HG03469 (cell line): Measurements from ENCODE around the gene SARDH.
"Not testable (repeated sequence)": the region's sequence is repeated elsewhere in the genome, so short reads cannot be mapped to it uniquely, and the experiment has no call there.

Experiments used
- ATAC-seq: cut with Tn5 transposase; IDR thresholded peaks from one replicate; pipeline ENCODE4 v1.9.1; 2021; ENCODE audit warnings: mild to moderate bottlenecking, moderate library complexity, moderate number of reproducible peaks; ENCODE audit not compliant: unreplicated experiment

SARDH gene

DNA sequence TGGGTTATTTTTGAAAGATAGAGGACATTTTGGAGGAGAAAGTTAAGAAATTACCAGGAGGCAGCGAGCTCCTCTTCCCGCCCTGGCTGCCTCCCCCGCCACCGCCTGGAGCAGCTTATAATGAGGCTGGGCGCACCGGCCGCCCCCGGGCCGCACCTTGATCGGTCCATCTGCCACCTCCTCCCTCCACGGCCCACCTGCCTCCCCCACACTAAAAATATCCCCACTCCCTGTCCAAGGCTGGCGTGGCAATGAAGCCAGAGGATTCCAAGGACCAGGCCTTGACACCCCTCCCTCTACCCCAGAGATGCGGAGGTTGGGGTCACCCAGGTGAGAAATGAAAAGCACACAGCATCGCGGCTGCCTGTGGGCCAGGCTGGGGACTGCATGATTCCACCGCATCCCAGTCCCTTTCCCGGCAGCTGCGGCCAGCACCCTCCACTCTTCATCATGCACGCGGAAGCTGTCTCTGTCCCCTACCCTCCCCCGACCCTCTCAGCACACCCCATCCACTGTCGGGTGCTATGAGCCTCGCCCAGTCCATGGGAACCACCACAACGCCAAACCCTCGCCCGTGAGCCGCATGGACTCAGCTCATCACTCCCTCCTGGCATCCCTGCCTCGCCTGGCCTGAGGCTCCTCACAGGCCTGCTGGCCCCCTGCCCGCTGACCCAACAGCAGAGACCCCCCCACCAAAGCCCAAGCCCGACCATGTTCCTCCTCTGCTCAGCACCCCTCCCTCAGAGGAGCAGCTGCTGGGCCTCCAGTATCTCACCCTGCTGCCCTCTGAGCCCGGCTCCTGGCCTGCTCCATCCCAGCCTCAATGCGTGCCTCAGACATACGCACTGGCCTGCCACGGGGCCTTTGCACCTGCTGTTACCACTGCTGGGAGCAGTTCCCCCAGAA, 50.0 kb downstream of the SARDH start:
- no peak for ATAC-seq

DNA sequence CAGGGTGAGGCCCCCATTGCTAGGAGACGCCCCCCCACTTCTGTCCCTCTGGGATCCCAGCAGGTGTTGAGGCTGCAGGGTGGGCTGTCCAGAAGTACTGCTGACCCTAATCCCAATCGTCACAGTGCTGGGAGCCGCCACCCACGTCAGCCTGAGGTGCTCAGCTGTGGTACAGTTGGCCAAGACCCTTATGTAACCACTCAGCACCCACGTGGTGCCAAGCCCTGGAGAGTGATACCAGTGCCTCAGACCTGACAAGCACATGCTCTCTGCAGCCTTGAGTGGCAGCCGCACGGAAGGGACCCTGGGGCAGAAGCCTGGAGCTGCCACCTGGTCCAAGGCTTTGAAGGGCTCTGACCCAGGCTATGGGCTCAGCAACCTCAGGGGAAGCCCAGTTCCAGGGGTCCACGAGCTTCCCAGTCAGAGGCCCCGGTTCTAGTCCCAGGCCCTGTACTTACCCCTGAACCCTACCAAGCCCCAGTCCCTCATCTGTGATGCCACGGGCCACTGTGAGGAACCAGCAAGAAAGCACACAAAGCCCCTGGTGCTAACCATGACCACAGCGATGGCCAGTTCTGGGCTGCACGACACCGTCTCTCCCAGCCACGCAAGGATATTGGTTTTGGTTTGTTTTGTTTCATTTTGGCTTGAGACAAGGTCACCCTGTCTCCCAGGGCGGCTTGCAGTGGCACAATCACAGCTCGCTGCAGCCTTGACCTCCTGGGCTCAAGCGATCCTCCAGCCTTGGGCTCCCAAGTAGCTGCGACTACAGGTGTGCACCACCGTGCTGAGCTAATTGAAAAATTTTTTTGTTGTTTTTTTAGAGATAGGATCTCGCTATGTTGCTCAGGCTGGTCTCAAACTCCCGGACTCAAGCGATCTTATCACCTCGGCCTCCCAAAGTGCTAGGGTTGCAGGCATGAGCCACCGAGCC, 51.2 kb downstream of the SARDH start:
- no peak for ATAC-seq

DNA sequence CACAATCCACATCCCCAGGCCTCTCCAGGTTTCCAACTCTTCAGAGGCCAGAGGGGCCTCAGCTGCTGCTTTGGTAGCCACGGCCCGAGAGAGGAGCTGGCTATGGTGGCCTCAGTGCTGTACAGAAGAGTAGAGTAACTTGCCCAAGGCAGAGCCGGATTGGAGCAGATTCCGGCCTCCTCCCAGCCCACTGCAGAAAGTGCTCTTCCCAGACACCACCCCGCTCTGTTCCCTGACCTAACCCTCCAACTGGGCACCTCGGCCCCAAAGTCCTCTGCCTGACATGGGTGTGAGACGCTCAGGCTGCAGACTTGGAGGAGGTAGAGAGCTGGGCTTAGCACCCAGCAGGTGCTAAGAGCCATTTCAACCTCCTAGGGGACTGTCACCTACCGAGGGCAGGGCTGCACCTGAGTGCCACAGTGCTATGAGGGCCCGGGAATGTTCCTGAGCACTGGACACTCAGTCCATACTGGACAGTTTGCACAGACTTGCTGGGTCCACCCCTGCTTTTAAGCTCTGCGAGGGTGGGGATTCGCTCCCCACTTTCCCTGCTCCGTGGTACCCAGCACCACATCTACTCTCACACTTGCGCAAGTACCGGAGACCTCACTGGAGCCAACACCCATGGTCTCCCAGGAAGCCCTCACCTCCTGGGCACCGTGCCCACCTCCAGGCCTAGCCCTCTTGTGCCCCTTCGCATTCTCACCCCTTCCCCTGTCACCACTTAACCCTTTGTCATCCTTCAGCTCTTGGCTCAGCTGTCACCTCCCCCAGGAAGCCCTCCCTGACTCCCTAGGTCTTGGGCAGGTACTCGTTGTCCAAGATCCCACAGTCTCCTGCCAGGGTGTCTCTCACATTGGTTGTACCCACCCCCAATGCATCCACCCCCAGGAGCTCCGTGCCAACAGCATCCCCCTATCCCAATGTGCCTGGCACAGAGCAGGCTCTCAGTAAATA, 52.2 kb downstream of the SARDH start:
- ATAC-seq = no peak

DNA sequence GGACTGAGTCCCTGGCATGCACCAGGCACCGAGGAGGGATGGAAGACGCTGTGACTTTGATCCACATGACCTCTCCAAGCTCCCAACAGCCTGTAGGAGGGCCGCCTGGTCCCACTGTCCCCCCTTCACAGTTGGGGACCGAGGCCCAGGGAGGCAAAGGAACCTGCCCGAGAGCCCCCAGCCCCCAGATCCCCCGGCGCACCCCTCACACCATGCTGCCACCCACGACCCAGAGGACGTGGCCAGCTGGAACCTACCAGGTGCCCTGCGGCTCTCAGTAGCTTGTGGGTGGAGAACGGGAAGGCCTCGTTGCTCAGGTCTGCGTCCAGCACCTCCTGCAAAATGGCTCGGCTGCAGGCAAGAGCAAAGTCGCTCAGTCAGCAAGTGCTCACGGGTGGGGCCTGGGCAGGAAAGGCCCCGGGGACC, 53.2 kb downstream of the SARDH start:
- no peak for ATAC-seq

DNA sequence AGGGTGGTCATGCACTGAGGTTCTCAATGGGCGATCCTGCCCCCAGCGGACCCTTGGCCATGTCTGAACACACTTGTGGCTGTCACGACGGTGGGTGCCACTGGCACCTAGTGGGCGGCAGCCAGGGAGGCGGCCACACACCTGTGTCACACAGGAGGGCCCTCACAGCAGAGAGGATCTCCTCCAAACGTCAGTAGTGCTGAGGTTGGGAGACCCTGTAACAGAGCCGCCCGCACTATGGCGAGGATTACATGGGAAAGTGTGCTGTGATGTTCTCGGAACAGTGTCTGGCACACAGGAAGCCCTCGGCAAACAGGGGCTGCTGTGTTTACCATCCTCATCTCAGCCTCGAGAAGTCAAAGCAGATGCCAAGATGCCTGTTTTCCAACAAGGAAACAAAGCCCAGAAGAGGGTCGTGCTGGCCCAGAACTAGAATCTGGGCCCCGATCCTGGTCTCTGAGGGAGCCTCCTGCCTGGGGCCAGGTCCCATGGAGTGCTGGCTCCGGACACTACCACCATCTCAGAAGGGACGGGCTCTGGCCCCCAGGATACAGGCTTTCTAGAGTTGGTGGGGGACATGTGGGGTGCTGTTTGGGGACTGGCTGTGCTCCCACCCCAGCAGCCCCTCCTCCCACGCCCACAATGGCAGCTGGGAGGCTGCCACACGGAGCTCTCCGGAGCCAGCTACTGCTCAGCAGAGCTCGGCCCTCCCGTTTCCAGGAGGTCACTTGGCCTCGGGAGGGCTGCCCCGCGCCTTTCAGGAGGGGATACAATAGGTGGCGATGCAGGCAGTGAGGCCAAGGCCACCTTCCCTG, 53.8 kb downstream of the SARDH start:
- no peak for ATAC-seq

DNA sequence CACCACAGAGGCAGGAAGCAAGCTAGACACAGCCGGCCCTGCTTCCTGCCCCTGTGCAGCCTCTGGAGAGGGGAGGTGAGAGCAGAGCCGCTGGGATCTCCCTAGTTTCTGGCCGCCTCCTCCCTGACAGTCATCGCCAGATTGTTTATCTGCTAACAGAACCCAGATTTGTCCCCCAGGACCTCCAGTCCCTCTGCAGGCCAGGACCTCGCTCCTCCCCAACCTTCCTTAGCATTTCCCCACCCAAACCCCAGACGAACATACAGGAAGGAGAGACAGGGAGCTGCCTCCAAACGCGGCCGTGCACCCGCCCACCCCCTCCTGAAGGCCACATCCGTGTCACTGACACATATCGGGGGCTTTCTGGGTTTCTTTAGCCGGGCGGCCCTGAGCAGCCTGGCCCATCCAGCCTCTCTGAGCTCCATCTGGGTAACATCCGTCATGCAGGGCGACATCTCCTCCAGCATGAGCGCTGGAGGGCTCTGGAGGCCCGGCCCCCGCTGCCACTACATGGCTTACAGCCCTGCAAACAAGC, 54.5 kb downstream of the SARDH start:
- no peak for ATAC-seq

DNA sequence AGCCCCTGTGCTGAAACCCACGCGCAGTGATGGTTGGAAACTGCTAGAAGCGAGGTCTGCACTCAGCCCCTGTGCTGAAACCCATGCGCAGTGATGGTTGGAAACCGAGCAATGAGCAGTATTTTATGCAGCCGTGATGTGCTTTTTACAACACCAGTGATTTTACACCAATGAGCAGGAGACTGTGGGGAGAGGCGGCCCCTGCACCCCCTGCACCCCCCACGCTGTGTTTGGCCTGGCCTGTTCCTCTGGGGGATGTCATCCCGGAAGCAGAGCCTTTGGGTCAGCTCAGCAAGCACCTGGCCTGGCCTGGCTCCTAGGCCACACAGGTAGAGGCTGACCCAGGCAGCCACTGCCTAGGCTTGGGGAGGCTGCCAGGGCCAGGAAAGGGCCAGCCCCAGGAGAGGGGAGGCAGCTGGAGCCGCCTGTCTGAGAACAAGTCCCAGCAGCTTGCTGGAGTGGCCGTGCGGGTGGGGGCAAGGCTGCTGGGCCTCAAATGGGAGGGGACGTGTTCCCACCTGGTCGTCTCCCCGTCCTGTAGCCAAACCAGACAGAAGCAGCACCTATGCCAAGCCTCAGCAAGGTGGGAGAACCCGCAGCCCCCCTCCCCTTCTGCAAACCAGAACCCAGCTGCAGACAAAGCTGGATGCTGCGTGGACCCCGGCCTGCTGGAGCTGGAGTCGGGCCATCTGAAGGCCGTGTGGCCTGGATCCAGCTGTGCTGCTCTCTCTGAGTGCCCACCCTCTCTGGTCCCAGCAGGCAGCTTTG, 55.1 kb downstream of the SARDH start:
- no peak for ATAC-seq

DNA sequence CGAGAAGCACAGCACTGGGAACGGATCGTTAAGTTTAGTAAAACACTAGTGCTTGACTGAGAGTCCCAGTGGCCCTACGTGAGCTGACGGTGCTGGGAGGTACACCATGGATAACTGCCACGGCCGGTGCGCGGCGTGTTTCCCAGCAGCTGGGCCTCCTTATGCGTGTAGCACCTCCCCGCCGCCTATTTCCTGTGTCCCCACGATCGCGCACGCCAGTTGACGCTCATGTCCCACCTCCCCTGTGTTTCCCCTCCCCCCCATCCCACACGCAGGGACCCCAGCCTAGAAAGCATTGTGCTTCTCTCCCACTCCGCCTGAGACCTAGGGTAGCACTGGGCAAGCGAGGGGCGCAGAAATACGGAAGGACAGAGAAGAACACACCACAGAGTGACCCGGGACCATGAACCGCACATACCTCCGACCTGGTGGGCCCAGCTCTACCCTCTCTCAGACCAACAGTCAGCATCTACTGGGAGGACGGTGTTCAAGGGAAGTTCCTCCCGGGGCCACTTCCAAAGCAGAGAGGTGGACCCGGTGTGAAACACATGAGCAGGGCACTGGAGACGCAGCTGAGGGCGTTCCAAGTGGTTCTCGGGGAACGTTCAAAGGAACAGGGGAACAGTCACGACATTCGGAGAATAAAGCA, 56.4 kb downstream of the SARDH start:
- no peak for ATAC-seq

DNA sequence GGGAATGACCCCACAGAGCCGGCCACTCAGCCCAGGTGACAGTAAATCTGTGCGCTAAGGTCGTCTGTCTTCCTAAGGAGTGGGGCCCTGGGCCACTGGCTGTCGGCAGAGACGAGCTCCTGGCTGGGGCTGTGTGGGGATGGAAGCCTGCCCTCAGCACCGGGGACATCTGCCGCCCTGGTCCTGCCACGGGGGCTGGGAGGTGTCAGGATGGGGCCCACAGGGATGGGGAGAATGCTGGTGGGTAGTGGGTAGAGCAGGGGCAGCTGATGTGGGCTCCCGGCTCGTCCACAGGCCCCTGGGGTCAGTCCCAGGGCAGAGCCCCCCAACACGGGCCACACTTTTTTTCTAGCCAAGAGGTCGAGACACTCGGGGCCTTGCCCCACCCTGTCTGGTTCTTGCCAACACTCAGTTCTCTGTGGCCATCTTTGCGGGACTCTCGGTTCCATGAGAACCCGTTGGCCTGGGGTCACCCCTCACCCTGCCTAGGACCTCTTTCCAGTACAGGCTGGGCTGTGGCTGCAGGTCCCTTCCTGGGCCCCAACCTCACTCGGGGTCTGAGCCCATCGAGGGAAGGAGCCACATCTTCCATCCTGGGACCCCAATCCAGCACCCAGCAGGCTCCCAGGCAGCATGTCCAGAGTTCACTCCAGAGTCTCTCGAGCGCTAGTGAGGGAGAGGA, 57.0 kb downstream of the SARDH start:
- no peak for ATAC-seq

DNA sequence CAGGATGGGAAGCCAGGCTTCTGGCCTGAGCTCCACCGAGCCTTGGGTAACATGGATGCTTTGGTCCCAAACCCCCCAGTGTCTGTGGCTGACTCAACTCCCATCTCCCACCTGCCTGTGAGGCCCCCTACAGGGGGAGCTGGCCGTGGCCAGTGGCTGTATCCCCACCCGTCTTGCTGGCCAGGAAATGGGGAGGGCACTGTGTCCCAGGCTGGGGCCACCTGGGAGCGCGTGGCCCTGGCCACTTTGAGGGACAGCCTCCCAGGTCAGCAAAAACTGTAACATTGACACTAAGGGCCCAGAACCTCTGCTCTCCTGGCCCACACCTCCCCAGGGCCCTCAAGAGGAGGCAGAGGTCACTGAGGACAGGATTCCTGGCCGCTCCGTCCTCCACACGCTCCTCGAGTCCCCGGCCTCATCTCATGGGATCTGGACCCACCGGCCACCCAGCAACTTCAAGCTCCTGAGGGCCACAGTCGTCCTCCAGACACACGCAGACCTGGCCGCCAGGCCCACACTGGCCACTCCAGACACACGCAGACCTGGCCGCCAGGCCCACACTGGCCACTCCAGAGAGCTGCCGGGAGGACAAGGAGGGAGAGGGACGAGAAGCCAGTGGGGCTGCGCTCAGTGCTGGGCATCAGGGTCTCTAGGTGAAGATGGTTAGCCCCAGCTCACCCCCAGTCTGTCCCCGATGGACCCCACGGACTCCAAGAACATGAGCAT, 57.7 kb downstream of the SARDH start:
- ATAC-seq = no peak

DNA sequence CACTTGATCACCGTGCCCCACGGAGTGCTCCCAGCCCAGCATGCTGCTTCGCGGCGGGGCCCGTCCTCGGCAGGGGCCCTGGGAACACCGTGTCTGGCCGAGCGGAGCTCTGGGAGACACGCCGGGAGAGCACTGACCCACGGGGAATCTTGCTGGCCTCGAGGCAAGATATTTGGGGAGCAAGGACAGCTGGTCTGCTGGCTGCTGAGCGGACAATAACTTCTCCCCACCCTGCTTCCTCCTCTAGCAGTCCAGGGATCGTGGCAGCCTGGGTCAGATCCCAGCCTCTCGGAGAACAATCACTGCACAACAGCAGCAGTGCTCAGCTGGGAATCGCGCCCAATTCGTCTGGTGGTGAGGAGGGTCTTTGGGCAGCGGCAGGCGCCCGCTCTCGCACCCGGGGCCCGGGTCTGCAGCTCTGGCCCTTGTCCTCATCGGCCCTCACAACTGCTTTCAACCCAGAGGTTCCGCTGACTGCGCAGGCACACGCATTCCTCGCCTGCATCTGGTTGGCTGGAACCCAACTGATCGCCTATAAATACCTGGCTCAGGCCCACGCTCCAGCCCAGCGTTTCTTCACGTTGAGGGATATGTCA, 58.6 kb downstream of the SARDH start:
- ATAC-seq = no peak

DNA sequence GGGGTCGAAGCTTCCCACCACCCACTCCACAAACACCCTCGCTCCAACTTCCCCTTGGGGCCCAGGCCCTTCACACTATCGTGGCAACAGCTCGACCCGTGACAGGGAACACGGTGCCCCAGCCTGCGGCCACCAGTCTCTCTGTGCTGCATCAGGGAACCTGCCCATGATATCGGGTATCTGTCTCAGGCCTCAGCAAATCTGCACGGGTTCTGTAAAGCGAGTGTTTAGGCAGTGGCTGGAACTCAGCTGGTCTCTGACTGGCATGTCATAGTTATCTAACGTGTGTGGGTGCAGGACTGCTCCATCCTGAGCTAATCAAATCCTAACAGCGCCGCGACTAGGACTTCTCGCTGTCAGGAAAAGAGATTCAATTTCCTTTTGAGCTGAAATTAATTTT, 59.1 kb downstream of the SARDH start:
- no peak for ATAC-seq

DNA sequence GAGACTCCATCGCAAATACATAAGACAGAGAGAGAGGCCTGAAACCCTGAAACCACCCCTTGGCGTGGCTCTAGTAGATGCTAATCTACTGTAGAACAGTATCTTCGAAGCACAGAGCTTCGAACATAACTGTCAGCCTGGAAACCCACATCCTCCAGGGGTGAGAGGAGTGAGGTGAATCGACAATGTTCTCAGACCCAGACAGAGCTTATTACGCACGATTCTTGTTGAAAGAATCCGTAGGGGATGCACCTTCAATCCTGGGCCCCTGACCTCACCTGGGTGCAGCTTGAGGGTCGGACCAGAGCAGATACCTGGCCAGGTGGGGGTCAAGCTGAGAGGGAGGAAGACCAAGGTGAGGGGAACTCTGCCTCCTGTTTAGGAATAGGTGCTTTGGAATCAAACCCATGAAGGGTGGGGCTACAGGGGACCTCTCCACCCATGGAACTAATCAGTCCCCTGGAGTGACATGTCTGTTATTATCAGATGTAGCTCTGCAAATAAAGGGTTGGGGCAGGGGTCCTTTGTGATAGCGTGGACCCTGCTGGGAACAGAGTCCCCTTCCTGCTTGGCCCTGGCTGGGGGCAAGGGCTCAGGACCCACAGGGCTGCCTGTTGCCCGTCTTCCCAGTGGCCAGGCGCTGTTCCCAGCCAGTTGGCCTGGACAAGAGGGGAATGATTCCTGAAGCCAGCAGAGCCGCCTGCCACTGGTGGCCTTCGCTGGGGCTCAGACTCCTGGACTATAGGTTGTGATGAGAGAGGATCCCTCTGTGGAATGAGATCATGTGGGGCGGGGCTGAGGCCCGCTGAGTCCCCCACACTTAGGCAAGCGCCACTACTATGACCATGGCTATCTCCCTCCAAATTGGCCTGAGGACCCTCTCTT, 60.8 kb downstream of the SARDH start:
- no peak for ATAC-seq

DNA sequence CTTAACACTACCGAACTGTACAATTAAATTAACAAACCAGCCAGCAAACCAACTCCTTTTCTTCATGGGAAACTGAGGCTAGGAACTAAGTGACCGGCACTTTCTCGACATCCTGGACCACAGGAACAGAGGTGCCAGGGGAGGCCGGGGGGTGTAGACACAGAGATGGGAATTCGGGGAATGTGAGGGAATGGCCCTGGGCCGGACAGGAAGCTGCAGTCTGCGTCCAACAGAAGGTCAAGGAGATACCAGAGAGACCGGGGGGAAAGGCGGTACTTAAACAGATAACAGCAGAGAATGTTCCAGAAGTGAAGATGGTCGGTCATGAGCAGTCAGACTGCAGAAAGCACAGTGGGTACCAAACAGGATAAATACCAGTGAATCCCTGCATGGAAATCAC, 61.7 kb downstream of the SARDH start:
- ATAC-seq = no peak

DNA sequence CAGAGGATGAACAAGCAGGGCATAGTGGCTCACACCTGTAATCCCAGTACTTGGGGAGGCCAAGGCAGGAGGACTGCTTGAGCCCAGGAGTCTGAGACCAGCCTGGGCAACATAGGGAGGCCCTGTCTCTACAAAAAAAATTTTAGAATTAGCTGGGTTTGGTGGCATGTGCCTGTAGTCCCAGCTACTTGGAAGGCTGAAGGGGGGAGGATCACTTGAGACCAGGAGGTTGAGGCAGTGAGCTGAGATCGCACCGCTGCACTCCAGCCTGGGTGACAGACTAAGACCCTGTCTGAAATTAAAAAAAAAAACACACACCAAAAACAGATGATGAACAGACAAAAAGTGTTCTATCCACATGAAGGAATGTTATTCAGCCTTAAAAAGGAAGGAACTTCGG, 62.4 kb downstream of the SARDH start:
- not testable (repeated sequence) for ATAC-seq

DNA sequence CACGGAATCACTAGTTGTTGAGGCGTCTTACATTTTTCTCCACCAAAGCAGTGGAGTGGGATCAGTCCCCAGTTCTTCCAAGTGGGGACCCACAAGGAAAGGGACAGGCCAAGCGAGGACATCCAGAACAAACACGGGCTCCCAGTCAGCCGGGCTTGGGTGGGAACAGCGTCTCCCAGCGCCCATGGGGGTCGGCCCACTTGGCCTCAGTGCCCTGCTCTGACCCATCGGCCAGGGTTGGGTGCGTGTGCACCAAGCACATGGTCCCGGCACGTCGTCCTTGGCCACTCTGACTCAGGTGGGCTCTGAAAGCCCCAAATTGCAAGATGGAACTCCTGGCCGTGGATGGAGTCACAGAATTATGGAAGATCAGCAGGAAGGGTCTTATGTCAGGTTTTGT, 64.1 kb downstream of the SARDH start:
- ATAC-seq = no peak
